Neural progenitor cell (in vitro differentiated cells): ENCODE results near the gene APCDD1L. TPM values are rescaled to one million over a fixed set of nuclear protein-coding genes. Genes with fewer than 3 reads are reported as not detected.
"Not testable (repeated sequence)": the region's sequence is repeated elsewhere in the genome, so short reads cannot be mapped to it uniquely, and the experiment has no call there.

Experiments
- DNase-seq: peaks from one replicate; pipeline ENCODE4 v3.0.0-alpha.2; 2016; ENCODE audit warnings: low spot score
- H2AFZ ChIP-seq: fragments of 200-600 bp; sonication (generic); replicated peaks from 2 replicates; pipeline ENCODE4 v1.6.1; 2016; ENCODE audit warnings: antibody characterized with exemption
- H3F3A ChIP-seq: fragments of 200-600 bp; sonication (generic); 2 replicates; pipeline ENCODE4 v1.6.1; 2016; ENCODE audit warnings: antibody characterized with exemption, low read depth
- H3K27ac ChIP-seq: fragments of 200-600 bp; sonication (generic); 2 replicates; pipeline ENCODE4 v1.5.1; 2016; ENCODE audit warnings: mild to moderate bottlenecking
- H3K27me3 ChIP-seq: fragments of 200-600 bp; sonication (generic); 2 replicates; pipeline ENCODE4 v1.6.1; 2016; ENCODE audit warnings: mild to moderate bottlenecking, moderate library complexity
- H3K36me3 ChIP-seq: fragments of 200-600 bp; sonication (generic); 2 replicates; pipeline ENCODE4 v1.5.1; 2016
- H3K4me1 ChIP-seq: fragments of 200-600 bp; sonication (generic); 2 replicates; pipeline ENCODE4 v1.6.1; 2016; ENCODE audit warnings: mixed run types
- H3K4me2 ChIP-seq: fragments of 200-600 bp; sonication (generic); 2 replicates; pipeline ENCODE4 v1.6.1; 2016
- H3K4me3 ChIP-seq: fragments of 200-600 bp; sonication (generic); 2 replicates; pipeline ENCODE4 v1.5.1; 2016
- H3K79me2 ChIP-seq: fragments of 200-600 bp; sonication (generic); 2 replicates; pipeline ENCODE4 v1.6.1; 2016; ENCODE audit warnings: low read depth
- H3K9ac ChIP-seq: fragments of 200-600 bp; sonication (generic); 2 replicates; pipeline ENCODE4 v1.6.1; 2016
- H3K9me3 ChIP-seq: fragments of 200-600 bp; sonication (generic); 2 replicates; pipeline ENCODE4 v1.5.1; 2016; ENCODE audit warnings: low read depth
- H4K20me1 ChIP-seq: fragments of 200-600 bp; sonication (generic); 2 replicates; pipeline ENCODE4 v1.6.1; 2016; ENCODE audit warnings: low read depth
- H3K27ac Mint-ChIP-seq: 3 replicates; pipeline ENCODE4 v1.8.0; 2021; ENCODE audit warnings: mixed read lengths
- H3K27me3 Mint-ChIP-seq: 2 replicates; pipeline ENCODE4 v1.8.0; 2022; ENCODE audit warnings: low read depth, mild to moderate bottlenecking, inconsistent platforms, moderate library complexity, mixed read lengths; ENCODE audit not compliant: insufficient read depth
- H3K36me3 Mint-ChIP-seq: 3 replicates; pipeline ENCODE4 v1.8.0; 2021; ENCODE audit warnings: mixed read lengths
- H3K4me1 Mint-ChIP-seq: 3 replicates; pipeline ENCODE4 v1.8.0; 2021; ENCODE audit warnings: mixed read lengths
- H3K4me3 Mint-ChIP-seq: 3 replicates; pipeline ENCODE4 v1.8.0; 2021; ENCODE audit warnings: mild to moderate bottlenecking, moderate library complexity, mixed read lengths
- H3K9me3 Mint-ChIP-seq: 3 replicates; pipeline ENCODE4 v1.8.0; 2020; ENCODE audit warnings: mixed read lengths
- CTCF ChIP-seq: fragments of 200-600 bp; sonication (generic); IDR thresholded peaks from 2 replicates; pipeline ENCODE4 v1.5.1; 2017; ENCODE audit warnings: antibody characterized with exemption, mild to moderate bottlenecking
- EZH2 ChIP-seq: fragments of 200-600 bp; sonication (generic); IDR thresholded peaks from 2 replicates; pipeline ENCODE4 v1.6.1; 2017; ENCODE audit warnings: antibody characterized with exemption, mild to moderate bottlenecking, moderate library complexity
- EZH2phosphoT487 ChIP-seq: fragments of 200-600 bp; sonication (generic); IDR thresholded peaks from 2 replicates; pipeline ENCODE4 v1.6.1; 2017; ENCODE audit warnings: antibody characterized with exemption
- total RNA-seq: library from RNA; depleted of rRNA; stranded (reverse); fragments of >200 nt; gene quantifications from 2 replicates; pipeline ENCODE4 v1.2.3, GENCODE V29; 2015; ENCODE audit warnings: low replicate concordance

The APCDD1L gene
- total RNA-seq, 1 donor from 2014 or later: not detected

- H3K27ac Mint-ChIP-seq: no peak overlapping the region
- H3K36me3 Mint-ChIP-seq: peaks cover 32% of the 10 kb centered on the region
- TF ChIP-seq EZH2phosphoT487: no peak
- TF ChIP-seq CTCF: no peak
- TF ChIP-seq EZH2: no peak
- Histone ChIP-seq H3K9me3 (no peaks in the 10 kb centered on the region), H3K36me3 (no peaks in the 10 kb centered on the region), H3K4me3 (no peak overlapping the region), H3K9ac (no peak overlapping the region), H3K79me2 (peaks cover 98% of the 10 kb centered on the region), H2AFZ (no peak overlapping the region), H3F3A (peaks cover 12% of the 10 kb centered on the region), H3K27ac (no peak overlapping the region), H3K4me1 (peaks cover 8% of the 10 kb centered on the region), H3K4me2 (no peak overlapping the region), H4K20me1 (peaks cover 56% of the 10 kb centered on the region), H3K27me3 (no peaks in the 10 kb centered on the region)
- DNase-seq: no peak
- no peaks in the 10 kb centered on the region for H3K27me3 Mint-ChIP-seq
- H3K9me3 Mint-ChIP-seq: peaks cover 2% of the 10 kb centered on the region
- H3K4me3 Mint-ChIP-seq: no peak overlapping the region
- H3K4me1 Mint-ChIP-seq: peaks cover under 1% of the 10 kb centered on the region
Measured at GRCh38 chr20:58429303-58429702, 85.9 kb downstream of the APCDD1L start.

- Histone ChIP-seq H3K27me3 (no peaks in the 10 kb centered on the region), H3K9ac (no peak overlapping the region), H3K4me3 (no peak overlapping the region), H2AFZ (no peak overlapping the region), H4K20me1 (peaks cover 57% of the 10 kb centered on the region), H3K27ac (no peak overlapping the region), H3K36me3 (no peaks in the 10 kb centered on the region), H3K4me2 (no peak overlapping the region), H3F3A (peaks cover 21% of the 10 kb centered on the region), H3K9me3 (no peaks in the 10 kb centered on the region), H3K4me1 (peaks cover 17% of the 10 kb centered on the region), H3K79me2 (peaks cover 98% of the 10 kb centered on the region)
- no peak for DNase-seq
- H3K4me3 Mint-ChIP-seq: no peak overlapping the region
- H3K27ac Mint-ChIP-seq: no peak overlapping the region
- peaks cover 36% of the 10 kb centered on the region for H3K36me3 Mint-ChIP-seq
- H3K4me1 Mint-ChIP-seq: peaks cover 4% of the 10 kb centered on the region
- peaks cover 2% of the 10 kb centered on the region for H3K9me3 Mint-ChIP-seq
- H3K27me3 Mint-ChIP-seq: no peaks in the 10 kb centered on the region
- TF ChIP-seq CTCF: no peak
- TF ChIP-seq EZH2phosphoT487: no peak
- TF ChIP-seq EZH2: no peak
Measured at GRCh38 chr20:58428364-58428763, 86.8 kb downstream of the APCDD1L start.

GRCh38 chr20:58427571-58427970, 87.6 kb downstream of the APCDD1L start:
- H3K36me3 Mint-ChIP-seq: peaks cover 29% of the 10 kb centered on the region
- DNase-seq, H3K4me3 ChIP-seq, H3K36me3 ChIP-seq, H3K27ac Mint-ChIP-seq, H3K27me3 Mint-ChIP-seq, H3K27me3 ChIP-seq, H3K9ac ChIP-seq, H3K9me3 ChIP-seq, H3K4me2 ChIP-seq, H3K4me1 Mint-ChIP-seq, H3K9me3 Mint-ChIP-seq, H3K4me3 Mint-ChIP-seq, H3K27ac ChIP-seq, H2AFZ ChIP-seq: not testable (repeated sequence)
- Histone ChIP-seq H4K20me1 (peaks cover 57% of the 10 kb centered on the region), H3K79me2 (peaks cover 96% of the 10 kb centered on the region), H3F3A (peaks cover 25% of the 10 kb centered on the region), H3K4me1 (peaks cover 24% of the 10 kb centered on the region)

GRCh38 chr20:58424218-58424969, 90.8 kb downstream of the APCDD1L start:
- Mint-ChIP-seq H3K27ac (no peak overlapping the region), H3K4me1 (peaks cover 4% of the 10 kb centered on the region), H3K36me3 (peaks cover 30% of the 10 kb centered on the region), H3K9me3 (peaks cover 2% of the 10 kb centered on the region), H3K4me3 (no peak overlapping the region), H3K27me3 (no peaks in the 10 kb centered on the region)
- Histone ChIP-seq H3K27me3 (no peaks in the 10 kb centered on the region), H2AFZ (no peak overlapping the region), H3K27ac (no peak overlapping the region), H3K4me1 (peaks cover 32% of the 10 kb centered on the region), H3K4me3 (peak overlapping the region; percentile 10), H3K36me3 (no peaks in the 10 kb centered on the region), H3F3A (peaks cover 26% of the 10 kb centered on the region), H3K4me2 (peak overlapping the region; percentile 40), H3K79me2 (peaks cover 80% of the 10 kb centered on the region), H3K9me3 (no peaks in the 10 kb centered on the region), H3K9ac (no peak overlapping the region), H4K20me1 (peaks cover 54% of the 10 kb centered on the region)
- peak; percentile 62 for DNase-seq
- TF ChIP-seq CTCF: no peak
- no peak for TF ChIP-seq EZH2
- no peak for TF ChIP-seq EZH2phosphoT487
